H1 (cell line): ENCODE measurements around the gene CYP46A1. TPM values are rescaled to one million over a fixed set of nuclear protein-coding genes. Genes with fewer than 3 reads are reported as not detected.

Experiments
- CTCF ChIA-PET: fragments of 300-600 bp; sonication (Branson Sonifier 250); formaldehyde crosslinking; loops from one replicate; lab custom pipeline; 2021; ENCODE audit not compliant: partially characterized antibody; lab: Charles Lee
- POLR2A ChIA-PET: fragments of 300-600 bp; sonication (Branson Sonifier 250); formaldehyde crosslinking; loops from one replicate; lab custom pipeline; 2021; ENCODE audit warnings: inconsistent platforms; ENCODE audit not compliant: partially characterized antibody; lab: Charles Lee
- DNase-seq, 2 experiments: peaks; one replicate each; pipeline versions ENCODE4 v3.0.0 to v3.0.0-alpha.2; 2010 to 2022; ENCODE audit warnings: low spot score in 2 of 2, low read depth in 1 of 2, mixed read lengths in 1 of 2
- FAIRE-seq: peaks from 2 replicates; lab custom pipeline; 2011; peaks lifted over from hg19 to GRCh38; lab: Jason Lieb, UNC
- H2AFZ ChIP-seq: 2 replicates; pipeline ENCODE4 v1.8.1; 2012; ENCODE audit warnings: low read length, inconsistent platforms
- H2AK5ac ChIP-seq: 2 replicates; pipeline ENCODE4 v1.6.1; 2013; ENCODE audit warnings: low read depth, low read length
- H2BK120ac ChIP-seq: replicated peaks from 2 replicates; pipeline ENCODE3; 2013; ENCODE audit warnings: low read depth, low read length, inconsistent platforms
- H2BK12ac ChIP-seq: 2 replicates; pipeline ENCODE4 v1.6.1; 2013; ENCODE audit warnings: low read depth, low read length
- H2BK15ac ChIP-seq: 2 replicates; pipeline ENCODE4 v1.6.1; 2013; ENCODE audit warnings: low read length
- H2BK20ac ChIP-seq: 2 replicates; pipeline ENCODE4 v1.6.1; 2013; ENCODE audit warnings: low read length
- H2BK5ac ChIP-seq: 2 replicates; pipeline ENCODE4 v1.6.1; 2013; ENCODE audit warnings: low read depth, low read length
- H3K14ac ChIP-seq: 2 replicates; pipeline ENCODE4 v1.6.1; 2013; ENCODE audit warnings: inconsistent platforms; ENCODE audit not compliant: insufficient read length
- H3K18ac ChIP-seq: 2 replicates; pipeline ENCODE4 v1.6.1; 2013; ENCODE audit warnings: low read length; ENCODE audit errors: extremely low read depth
- H3K23ac ChIP-seq: 2 replicates; pipeline ENCODE4 v1.6.1; 2013; ENCODE audit warnings: inconsistent platforms; ENCODE audit not compliant: insufficient read length
- H3K23me2 ChIP-seq: 2 replicates; pipeline ENCODE4 v1.6.1; 2013; ENCODE audit warnings: low read depth, low read length
- H3K27ac ChIP-seq: 2 replicates; pipeline ENCODE4 v1.6.1; 2011; ENCODE audit warnings: low read depth, low read length, inconsistent platforms
- H3K27me3 ChIP-seq, 4 experiments: replicated peaks in 1 of 4; 1 replicate in 1 of 4; 2 replicates in 3 of 4; pipeline versions ENCODE4 v1.6.1 to v1.8.1; 2011 to 2013; ENCODE audit warnings: low read length in 3 of 4, mild to moderate bottlenecking in 3 of 4, inconsistent platforms in 2 of 4, mixed read lengths in 2 of 4, moderate library complexity in 1 of 4; ENCODE audit not compliant: control insufficient read depth in 3 of 4, insufficient read depth in 3 of 4; ENCODE audit errors: extremely low read depth in 1 of 4
- H3K36me3 ChIP-seq, 4 experiments: 2 replicates each; pipeline versions ENCODE4 v1.6.1 to v1.8.1; 2011 to 2013; ENCODE audit warnings: mild to moderate bottlenecking in 4 of 4, low read length in 3 of 4, moderate library complexity in 2 of 4, control low read depth in 1 of 4, inconsistent platforms in 1 of 4; ENCODE audit not compliant: insufficient read depth in 4 of 4, control insufficient read depth in 2 of 4
- H3K4ac ChIP-seq: replicated peaks from 2 replicates; pipeline ENCODE3; 2013; ENCODE audit warnings: low read length, low read depth, mixed read lengths, inconsistent platforms; ENCODE audit not compliant: insufficient read length
- H3K4me1 ChIP-seq, 4 experiments: replicated peaks in 1 of 4; 1 replicate in 1 of 4; 2 replicates in 3 of 4; pipeline versions ENCODE4 v1.6.1 to v1.8.1; 2011 to 2013; ENCODE audit warnings: low read length in 3 of 4, inconsistent platforms in 2 of 4, mixed read lengths in 1 of 4; ENCODE audit not compliant: insufficient read depth in 4 of 4, control insufficient read depth in 3 of 4
- H3K4me2 ChIP-seq, 2 experiments: 2 replicates each; pipeline versions ENCODE4 v1.6.1 to v1.8.1; 2011 to 2013; ENCODE audit warnings: low read depth in 2 of 2, low read length in 2 of 2, control low read depth in 1 of 2, inconsistent platforms in 1 of 2, mild to moderate bottlenecking in 1 of 2; ENCODE audit not compliant: insufficient read depth in 1 of 2
- H3K4me3 ChIP-seq, 4 experiments: fragments of 200-600, 300-600 bp in 1 of 4; sonication (generic), shearing (Covaris generic), sonication (Bioruptor Twin) in 1 of 4; 2 replicates each; pipeline versions ENCODE4 v1.5.1 to v1.8.1; 2011 to 2016; ENCODE audit warnings: low read length in 4 of 4, low read depth in 3 of 4, control low read depth in 2 of 4, inconsistent platforms in 2 of 4, mild to moderate bottlenecking in 2 of 4, mixed read lengths in 1 of 4, moderate library complexity in 1 of 4; ENCODE audit not compliant: insufficient read depth in 2 of 4; ENCODE audit errors: extremely low read depth in 1 of 4
- H3K56ac ChIP-seq: replicated peaks from 2 replicates; pipeline ENCODE3; 2013; ENCODE audit warnings: low read depth, mild to moderate bottlenecking, mixed read lengths, low read length, inconsistent platforms; ENCODE audit not compliant: insufficient read length
- H3K79me1 ChIP-seq: 2 replicates; pipeline ENCODE4 v1.6.1; 2013; ENCODE audit warnings: low read depth, low read length, control low read depth
- H3K79me2 ChIP-seq, 2 experiments: 2 replicates each; pipeline versions ENCODE4 v1.6.1 to v1.8.1; 2012 to 2013; ENCODE audit warnings: low read length in 2 of 2, mild to moderate bottlenecking in 2 of 2, inconsistent platforms in 1 of 2; ENCODE audit not compliant: insufficient read depth in 2 of 2, control insufficient read depth in 1 of 2
- H3K9ac ChIP-seq, 4 experiments: replicated peaks in 1 of 4; 1 replicate in 1 of 4; 2 replicates in 3 of 4; pipeline versions ENCODE4 v1.6.1 to v1.8.1; 2011 to 2013; ENCODE audit warnings: low read depth in 3 of 4, low read length in 3 of 4, control low read depth in 2 of 4, mild to moderate bottlenecking in 2 of 4, moderate library complexity in 2 of 4, inconsistent platforms in 1 of 4; ENCODE audit errors: extremely low read depth in 1 of 4
- H3K9me3 ChIP-seq, 2 experiments: 2 replicates each; pipeline versions ENCODE4 v1.6.1 to v1.8.1; 2012 to 2013; ENCODE audit warnings: mild to moderate bottlenecking in 2 of 2, moderate library complexity in 2 of 2, control low read depth in 1 of 2, inconsistent platforms in 1 of 2, low read depth in 1 of 2, low read length in 1 of 2, mixed read lengths in 1 of 2; ENCODE audit not compliant: insufficient read depth in 2 of 2
- H4K20me1 ChIP-seq, 2 experiments: replicated peaks in 1 of 2; 2 replicates each; pipeline versions ENCODE3 to v1.8.1; 2011 to 2013; ENCODE audit warnings: inconsistent platforms in 2 of 2, low read length in 2 of 2, mild to moderate bottlenecking in 1 of 2; ENCODE audit not compliant: insufficient read depth in 2 of 2, control insufficient read depth in 1 of 2
- H4K5ac ChIP-seq: 2 replicates; pipeline ENCODE4 v1.6.1; 2013; ENCODE audit warnings: low read length, low read depth, mixed read lengths, inconsistent platforms; ENCODE audit not compliant: insufficient read length
- H4K8ac ChIP-seq: 2 replicates; pipeline ENCODE4 v1.8.0; 2013; ENCODE audit warnings: mild to moderate bottlenecking, moderate library complexity, low read length, inconsistent platforms; ENCODE audit not compliant: insufficient read depth; ENCODE audit errors: extremely low read depth
- H4K91ac ChIP-seq: replicated peaks from 2 replicates; pipeline ENCODE3; 2013; ENCODE audit warnings: low read length, mixed read lengths, inconsistent platforms; ENCODE audit not compliant: insufficient read length
- CHD1 ChIP-seq: IDR thresholded peaks from 2 replicates; pipeline ENCODE4 v1.6.1; 2012; ENCODE audit warnings: low read depth, low read length, improper control_type of control experiment
- HDAC6 ChIP-seq: IDR thresholded peaks from one replicate; pipeline ENCODE4 v1.7.1; 2012; ENCODE audit warnings: low read depth, mild to moderate bottlenecking, inconsistent platforms, low read length, moderate library complexity
- WGBS, 2 experiments: shearing (Covaris generic) in 1 of 2; methylation state at CpG; one replicate each; pipeline versions ENCODE4 v1.1.6 to v1.1.7; 2013 to 2015; ENCODE audit warnings: low lambda C conversion rate in 2 of 2, mixed read lengths in 2 of 2, inconsistent platforms in 1 of 2, low coverage in 1 of 2, missing lambda C conversion rate in 1 of 2; ENCODE audit not compliant: insufficient replicate concordance in 2 of 2, insufficient coverage in 1 of 2, insufficient read length in 1 of 2; ENCODE audit errors: extremely low coverage in 1 of 2, missing lambda C conversion rate in 1 of 2; 5-methylcytosine and 5-hydroxymethylcytosine counted together
- polyA plus RNA-seq, 7 experiments: library from polyadenylated mRNA; depleted of rRNA in 3 of 7; stranded (reverse) in 5 of 7; unstranded in 2 of 7; fragments of >200 nt in 5 of 7; fragments of 200-250 nt in 2 of 7; gene quantifications; 1 replicate in 5 of 7; 2 replicates in 1 of 7; 4 replicates in 1 of 7; pipeline versions ENCODE4 v1.2.1 to v1.2.3, GENCODE V29; 2011 to 2013; ENCODE audit warnings: missing spikeins in 2 of 7, mixed read lengths in 2 of 7
- total RNA-seq: library from RNA; stranded (reverse); fragmentation: NEBNext Ultra II Directional; extraction: Animal tissue kit (Norgen Biotek cat#: 25700); gene quantifications from 2 replicates; pipeline ENCODE4 v1.2.1, GENCODE V29; 2021

The CYP46A1 gene
- total and polyA plus RNA-seq, 2 of the 8 experiments (the other 6 are each of a cell fraction or from before 2014, with no cell fraction given), result 0.41 to 1.3 TPM

GRCh38 chr14:99754141-99755067 is 70.3 kb downstream of the CYP46A1 start:
- Histone ChIP-seq H4K8ac (no peak overlapping the region; the same call in 1 of the 2 replicates), H2BK120ac (no peak overlapping the region), H3K14ac (no peak overlapping the region), H2BK5ac (no peak overlapping the region), H3K18ac (peak overlapping the region; percentile 13; the same call in 1 of the 2 replicates), H2BK12ac (peak overlapping the region; percentile 12; the same call in 1 of the 2 replicates), H3K23ac (no peak overlapping the region), H3K9me3 (no peaks in the 10 kb centered on the region), H4K91ac (no peak overlapping the region), H3K79me1 (no peaks in the 10 kb centered on the region), H2AK5ac (peak overlapping the region; percentile 15; the same call in 1 of the 2 replicates), H3K27me3 (no peaks in the 10 kb centered on the region), H3K4me3 (no peak overlapping the region), H2BK20ac (no peak overlapping the region), H3K4ac (no peak overlapping the region), H3K23me2 (no peaks in the 10 kb centered on the region), H2AFZ (no peak overlapping the region), H3K56ac (no peak overlapping the region), H4K20me1 (no peaks in the 10 kb centered on the region), H3K9ac (no peak overlapping the region), H2BK15ac (0 out of 2 replicates have a peak overlapping the region, but pooled peaks have one; percentile 31), H3K36me3 (no peaks in the 10 kb centered on the region), H3K4me2 (no peak overlapping the region), H3K4me1 (peaks cover 0 to 16% (median 9%) of the 10 kb centered on the region in 4 experiments; a peak in 6 of 7 replicates), H4K5ac (no peak overlapping the region), H3K79me2 (no peaks in the 10 kb centered on the region), H3K27ac (no peak overlapping the region)
- POLR2A ChIA-PET, result no interaction called here
- no peak for FAIRE-seq
- no peak for TF ChIP-seq CHD1
- TF ChIP-seq HDAC6, result no peak
- no peak for DNase-seq
- CTCF ChIA-PET, result interaction anchor here (0.9 to 17.3 kb wide), 21 partner anchors 8 to 204 kb away, joined by 3 to 237 read pairs (median 5); no protein-coding TSS in a partner anchor
- WGBS, 2 experiments, result 86% methylated on average over 21 of the region's 24 CpGs; no CpG with 5 or more reads in 1 of the 2 experiments
